HuH-7 (cell line): Measurements from ENCODE around the gene GTF3C4.
"Not testable (repeated sequence)": the region's sequence is repeated elsewhere in the genome, so short reads cannot be mapped to it uniquely, and the experiment has no call there.

ENCODE experiments used
- DNase-seq: peaks from one replicate; pipeline ENCODE4 v3.0.0; 2011; ENCODE audit warnings: low spot score

The GTF3C4 gene

DNA sequence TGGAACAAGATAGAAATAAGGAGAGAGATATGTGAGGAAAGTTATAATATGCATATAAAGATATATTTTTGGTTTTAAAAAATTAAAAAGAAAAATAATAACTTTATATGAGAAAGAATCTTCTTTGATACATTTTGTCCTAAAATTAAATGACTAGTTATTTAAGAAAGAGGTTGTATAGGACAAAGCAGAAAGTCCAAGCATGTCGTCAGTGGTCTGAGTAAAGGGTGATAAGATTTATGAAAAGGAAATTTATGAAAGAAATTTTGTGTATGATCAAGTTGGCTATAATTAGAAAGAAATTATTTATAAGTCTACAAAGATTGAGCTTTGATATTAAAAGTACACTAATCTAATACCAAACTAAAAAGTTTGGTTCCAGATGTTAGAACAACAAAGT, 32.0 kb downstream of the GTF3C4 start:
- DNase-seq: no peak

DNA sequence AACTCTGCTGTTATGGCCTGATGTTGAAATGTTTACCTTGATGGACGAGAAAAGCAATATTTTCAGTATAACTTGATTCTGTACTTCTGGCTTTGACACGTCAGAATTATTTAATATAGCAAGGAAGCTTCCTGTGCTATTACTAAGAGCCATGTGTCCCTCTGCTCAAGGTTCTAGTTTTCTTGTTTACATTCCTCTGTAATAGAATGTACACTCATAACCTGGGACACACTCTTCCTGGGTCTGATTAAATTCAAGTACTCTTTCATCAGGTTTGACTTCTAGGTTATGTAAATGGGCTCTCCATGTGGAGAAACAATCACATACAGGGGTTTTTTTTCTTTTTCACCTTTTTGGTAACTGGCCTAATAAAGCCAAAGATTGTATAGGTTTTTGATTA, 33.1 kb downstream of the GTF3C4 start:
- DNase-seq: no peak

DNA sequence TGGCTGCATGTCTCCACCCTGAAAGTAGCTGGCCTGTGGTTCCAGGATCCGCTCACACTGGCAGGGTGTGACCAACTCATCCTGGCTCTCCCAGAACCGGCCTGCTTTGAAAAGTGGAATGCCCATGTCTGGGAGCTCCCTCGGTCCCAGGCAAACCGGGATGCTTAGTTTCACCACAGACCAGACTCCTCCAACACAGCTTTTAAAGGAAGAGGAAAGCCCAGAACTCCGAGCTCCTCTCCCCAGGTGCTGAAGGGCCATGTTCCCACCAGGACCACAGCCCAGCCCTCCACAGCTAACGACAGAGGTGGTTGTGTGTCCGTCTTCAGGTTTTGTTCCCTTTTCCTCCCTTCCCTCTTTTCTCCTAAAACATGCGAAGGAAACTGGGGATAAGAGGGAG, 38.0 kb downstream of the GTF3C4 start:
- no peak for DNase-seq

DNA sequence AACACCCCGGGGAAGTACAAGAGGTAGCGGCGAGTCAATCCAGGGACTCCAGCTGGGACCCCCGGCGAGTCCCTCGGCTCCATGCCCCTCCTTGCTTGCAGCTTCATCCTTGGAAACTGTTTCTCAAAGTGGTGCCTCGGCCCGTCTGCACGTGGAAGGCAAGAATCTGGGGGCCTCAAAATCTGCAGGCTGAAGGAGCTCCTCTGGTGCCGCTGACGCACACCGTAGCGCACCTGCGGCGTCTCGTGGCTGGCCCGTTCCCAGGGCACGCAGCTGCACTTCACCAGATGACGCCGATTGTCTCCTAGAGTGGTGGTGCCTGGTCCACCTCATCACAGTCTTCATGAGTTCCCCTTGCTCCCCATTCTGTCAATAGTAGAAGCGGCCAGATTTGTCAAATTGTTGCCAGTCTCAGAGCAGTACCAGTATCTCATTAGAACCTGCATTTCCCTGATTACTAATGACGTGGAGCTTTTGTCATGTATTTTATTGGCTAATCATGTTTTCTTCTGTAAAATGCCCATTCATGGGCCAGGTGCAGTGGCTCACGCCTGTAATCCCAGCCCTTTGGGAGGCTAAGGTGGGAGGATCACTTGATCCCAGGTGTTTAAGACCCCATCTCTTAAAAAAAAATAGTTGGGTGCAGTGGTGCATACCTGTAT, 38.6 kb downstream of the GTF3C4 start:
- DNase-seq: no peak

DNA sequence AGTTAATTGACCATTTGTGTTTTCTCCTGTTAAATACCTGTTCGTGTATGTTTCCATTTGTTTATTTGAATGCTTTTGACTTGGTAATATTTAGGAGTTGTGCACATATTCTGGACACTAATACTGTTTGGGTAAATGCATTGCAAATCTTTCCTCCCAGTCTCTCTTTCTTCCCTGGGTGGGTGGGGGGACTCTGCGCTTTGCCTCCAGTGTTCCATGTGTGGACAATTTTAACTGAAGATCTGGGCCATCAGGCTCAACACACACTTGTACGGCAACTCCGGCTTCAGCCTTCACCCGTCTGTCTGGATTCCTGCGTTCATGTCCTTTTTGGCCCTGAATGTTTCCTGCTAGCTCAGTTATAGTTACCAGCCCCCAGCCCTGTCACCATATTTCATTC, 40.1 kb downstream of the GTF3C4 start:
- DNase-seq: no peak

DNA sequence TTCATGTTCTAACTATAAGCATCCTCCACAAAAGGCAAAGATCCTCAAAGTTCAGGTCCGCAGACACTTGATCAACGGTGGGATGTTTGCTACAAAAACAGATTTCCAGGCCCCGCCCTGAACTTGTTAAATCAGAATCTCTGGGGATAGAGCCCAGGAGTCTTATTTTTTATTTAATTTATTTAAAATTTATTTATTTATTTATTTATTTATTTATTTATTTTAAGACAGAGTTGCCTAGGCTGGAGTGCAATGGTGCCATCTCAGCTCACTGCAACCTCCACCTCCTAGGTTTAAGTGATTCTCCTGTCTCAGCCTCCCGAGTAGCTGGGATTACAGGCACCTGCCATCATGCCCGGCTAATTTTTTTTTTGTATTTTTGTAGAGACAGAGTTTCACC, 40.9 kb downstream of the GTF3C4 start:
- not testable (repeated sequence) for DNase-seq

DNA sequence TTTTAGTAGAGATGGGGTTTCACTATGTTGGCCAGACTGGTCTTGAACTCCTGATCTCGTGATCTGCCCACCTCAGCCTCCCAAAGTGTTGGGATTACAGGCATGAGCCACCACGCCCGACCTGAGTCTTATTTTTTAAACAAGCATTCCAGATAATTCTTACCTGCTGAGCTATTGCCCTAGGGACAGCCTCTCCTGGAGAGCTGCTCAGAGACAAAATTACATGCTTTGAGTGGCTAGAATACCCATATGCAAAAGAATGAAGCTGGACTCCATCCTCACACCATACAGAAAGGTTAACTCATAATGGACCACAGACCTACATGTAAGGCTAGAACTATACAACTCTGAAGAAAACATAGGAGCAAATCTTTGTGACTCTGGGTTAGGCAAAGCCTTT, 41.6 kb downstream of the GTF3C4 start:
- no peak for DNase-seq

DNA sequence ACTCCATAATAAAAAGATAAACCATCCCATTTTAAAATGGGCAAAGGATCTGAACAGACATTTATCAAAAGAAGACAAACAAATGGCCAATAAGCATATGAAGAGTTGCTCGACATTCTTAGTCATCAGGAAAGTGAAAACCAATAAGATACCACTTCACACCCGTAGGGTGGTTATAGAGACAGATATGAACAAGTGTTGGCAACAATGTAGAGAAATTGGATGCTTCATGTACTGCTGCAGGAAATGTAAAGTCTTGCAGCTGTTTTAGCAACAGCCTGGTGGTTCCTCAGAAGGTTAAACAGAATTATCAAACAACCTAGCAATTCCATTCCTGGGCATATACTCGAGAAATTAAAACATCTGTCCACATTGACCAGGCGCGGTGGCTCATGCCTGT, 42.5 kb downstream of the GTF3C4 start:
- no peak for DNase-seq

DNA sequence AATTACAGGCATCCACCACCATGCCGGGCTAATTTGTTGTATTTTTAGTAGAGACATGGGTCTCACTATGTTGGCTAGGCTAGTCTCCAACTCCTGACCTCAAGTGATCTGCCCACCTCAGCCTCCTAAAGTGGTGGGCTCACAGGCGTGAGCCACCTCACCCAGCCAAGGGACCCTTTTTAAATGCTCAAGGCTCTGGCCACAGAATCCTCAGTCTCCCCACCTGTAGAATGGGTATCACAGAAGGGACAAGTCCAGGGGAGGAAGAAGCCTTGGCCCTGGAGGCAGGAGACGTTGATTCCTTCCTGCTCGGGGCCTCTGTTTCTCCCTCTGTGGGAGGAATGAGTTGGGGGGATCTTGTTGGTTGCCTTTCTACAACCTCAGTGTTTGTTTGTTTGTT, 45.7 kb downstream of the GTF3C4 start:
- DNase-seq: no peak

DNA sequence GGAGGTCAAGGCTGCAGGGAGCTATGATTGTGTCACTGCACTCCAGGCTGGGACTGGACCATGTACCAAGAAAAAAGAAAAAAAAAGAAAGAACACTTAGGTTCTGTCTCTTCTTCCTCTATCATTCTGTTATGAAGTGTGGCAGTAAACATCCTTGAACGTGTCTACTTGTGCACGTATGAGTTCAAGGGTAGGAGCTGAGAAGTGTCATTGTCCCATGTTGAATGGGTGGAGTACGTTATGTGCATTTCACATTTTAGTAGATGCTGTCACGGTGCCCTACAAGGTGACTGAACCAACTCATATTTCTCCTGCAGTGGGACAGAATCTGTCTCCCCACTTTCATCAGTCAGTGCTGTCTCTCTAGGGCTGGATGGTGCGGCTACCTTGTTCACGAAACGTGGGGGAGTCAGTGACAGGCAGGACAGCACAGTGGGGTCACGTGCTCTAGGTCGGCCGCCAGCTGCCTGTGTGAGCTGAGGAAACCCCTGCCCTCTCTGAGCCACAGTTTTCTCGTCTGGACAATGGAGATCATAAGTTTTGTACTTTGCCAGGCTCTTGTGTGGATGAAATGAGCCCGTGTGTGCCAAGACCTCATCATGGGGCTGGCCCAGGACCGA, 47.2 kb downstream of the GTF3C4 start:
- no peak for DNase-seq

DNA sequence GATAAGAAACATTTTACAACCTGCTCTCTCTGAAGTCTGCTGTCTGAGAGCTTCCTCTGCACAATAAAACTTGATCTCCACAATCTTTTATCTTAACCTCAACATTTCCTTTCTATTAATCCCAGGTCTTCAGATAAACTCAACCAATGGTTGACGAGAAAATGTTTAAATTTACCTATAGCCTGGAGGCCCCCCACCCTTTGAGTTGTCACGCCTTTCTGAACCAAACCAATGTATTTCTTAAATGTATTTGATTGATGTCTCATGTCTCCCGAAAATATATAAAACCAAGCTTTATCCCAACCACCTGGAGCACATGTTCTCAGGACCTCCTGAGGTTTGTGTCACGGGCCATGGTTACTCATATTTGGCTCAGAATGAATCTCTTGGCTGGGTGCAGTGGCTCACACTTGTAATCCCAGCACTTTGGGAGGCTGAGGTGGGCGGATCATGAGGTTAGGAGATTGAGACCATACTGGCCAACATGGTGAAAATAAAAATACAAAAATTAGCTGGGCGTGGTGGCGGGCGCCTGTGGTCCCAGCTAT, 48.2 kb downstream of the GTF3C4 start:
- DNase-seq: not testable (repeated sequence)

DNA sequence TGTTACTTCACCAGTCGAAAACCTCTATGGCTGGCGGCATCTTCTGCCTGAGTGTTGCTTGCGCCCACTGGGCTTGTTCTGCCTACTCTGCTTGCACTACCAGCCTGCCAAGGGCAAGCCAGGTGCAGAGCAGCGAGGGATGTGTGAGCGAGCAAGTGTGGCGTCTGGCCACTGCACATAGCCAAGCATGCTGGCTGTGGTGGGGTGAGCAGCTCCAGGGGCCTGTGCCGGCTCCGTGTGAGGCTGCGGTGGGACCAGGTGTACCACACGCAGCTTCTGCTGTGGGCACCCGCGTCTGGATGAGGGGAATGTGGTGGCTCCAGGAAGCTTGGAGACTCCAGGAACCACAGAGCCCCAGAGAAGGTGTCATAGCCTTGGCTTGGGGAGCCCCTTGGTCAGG, 51.4 kb downstream of the GTF3C4 start:
- no peak for DNase-seq

DNA sequence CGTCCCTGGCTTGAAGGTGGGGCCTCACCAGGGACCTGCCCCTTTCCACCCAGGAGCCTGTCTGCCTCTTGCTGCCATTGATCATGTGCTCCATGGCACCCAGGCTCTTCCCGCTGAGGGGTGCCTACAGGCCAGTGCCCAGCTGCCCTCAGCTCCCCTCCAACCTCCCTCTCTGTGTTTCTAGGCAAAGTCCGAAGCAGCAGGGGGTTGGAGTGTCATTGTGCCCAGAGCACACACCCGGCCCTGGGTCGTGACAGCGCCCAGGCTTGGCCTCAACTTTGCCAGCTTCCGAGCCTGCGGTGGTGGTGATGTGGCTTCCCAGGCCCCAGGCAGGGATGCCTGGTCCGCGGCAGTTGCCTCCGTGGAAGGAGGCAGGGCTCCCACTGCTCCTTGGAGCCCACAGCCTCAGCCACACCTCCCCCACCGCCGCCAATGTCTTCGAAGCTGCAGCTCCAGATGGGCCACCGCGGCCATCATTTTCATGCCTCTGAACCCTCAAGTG, 52.4 kb downstream of the GTF3C4 start:
- DNase-seq: no peak

DNA sequence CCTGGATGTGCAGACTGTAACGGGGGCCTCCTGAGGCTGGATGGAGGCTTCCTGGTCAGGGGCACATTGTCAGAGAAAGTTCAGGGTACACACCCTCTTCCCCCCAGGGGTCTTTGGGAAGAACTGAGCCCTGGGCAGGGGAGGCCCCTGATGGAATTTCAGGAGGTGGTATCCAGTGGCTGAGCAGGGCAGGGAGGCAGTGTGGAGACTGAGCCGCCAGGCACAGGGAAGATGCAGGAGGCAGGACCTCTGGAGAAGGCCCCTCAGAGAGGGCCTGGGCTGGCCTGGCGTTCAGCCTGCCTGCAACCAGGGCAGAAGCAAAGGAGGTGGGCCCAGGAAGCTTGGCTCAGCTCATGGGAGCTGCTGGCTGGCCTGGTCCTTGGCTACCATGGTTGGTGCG, 53.5 kb downstream of the GTF3C4 start:
- no peak for DNase-seq

DNA sequence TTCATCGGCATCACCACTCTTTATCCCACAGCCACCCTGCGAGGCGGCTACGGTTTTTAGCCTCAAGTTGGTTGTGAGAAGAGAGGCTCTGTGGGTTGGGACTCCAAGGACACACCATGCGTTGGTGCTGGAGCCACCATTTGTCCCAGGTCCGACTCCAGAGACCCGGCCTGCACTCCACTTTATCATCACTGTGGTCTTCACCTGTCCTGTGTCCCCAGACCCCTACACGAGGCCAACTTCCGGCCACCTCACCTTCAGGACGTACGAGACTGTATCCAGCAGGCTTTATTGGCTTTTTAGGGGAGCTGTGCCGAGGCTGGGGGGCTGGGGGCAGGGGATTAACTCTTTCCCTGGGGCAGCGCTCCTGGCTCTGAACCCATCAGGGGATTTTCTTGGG, 55.0 kb downstream of the GTF3C4 start:
- no peak for DNase-seq

DNA sequence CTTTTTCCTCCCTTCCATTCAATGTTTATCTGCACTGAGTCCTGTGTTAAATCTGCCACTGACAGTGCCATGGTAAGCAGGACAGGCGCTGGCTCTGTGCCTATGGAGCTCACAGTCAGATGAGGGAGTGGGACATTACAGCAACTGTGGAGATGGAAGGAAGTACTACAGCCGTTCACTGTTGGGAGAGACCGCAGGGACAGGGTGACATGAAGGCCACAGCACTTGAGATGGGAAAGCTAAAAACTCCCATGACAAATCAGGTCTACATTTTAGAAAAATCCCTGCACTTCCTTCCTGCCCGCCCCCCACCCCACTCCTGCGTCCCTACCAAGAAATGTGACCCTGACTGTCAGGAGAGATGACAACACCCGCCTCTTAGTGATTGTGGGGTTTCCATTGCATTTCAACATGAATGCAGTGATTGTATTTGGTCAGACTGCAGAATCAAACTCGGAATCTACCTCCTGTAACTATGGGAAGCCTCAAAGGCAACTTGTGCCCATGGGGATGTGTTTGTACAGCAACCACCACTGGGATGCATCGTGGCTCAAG, 56.4 kb downstream of the GTF3C4 start:
- DNase-seq: no peak

DNA sequence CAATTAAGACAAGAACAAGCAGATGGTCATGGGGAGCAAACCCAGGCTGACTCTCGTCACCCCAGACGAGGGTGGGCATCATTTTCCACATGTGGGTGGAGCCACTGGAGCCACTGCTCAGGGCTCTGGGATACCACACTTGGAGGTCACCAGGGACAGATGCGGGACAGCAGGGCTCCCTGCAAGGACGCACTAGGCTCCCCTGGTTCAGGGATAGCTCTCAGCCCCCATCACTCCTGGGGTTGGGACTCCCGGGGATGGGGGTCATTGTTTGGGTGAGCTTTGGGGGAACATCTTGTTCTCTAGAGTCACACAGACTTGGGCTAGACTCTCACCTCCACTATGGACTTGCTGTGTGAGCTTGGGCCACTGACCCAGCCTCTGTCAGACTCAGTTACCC, 57.8 kb downstream of the GTF3C4 start:
- no peak for DNase-seq

DNA sequence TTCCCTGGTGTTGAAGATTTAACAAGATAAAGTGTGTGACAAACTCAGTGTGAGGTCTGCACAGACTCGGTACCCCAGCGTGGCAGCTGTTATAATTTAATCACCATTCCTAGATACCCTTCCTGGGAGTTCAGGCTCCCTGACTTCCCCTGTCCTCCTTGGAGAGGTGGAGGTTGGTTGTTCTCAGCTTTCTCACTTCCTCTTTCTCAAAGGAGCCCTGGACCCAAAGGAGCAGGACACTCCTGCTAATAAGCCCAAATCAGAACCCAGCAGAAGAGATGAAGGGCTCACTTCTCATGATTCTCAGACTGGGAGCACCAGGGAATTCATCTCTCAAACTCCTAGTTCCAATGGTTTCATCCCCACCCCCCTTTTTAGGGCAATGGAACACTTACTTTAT, 58.2 kb downstream of the GTF3C4 start:
- DNase-seq: no peak

DNA sequence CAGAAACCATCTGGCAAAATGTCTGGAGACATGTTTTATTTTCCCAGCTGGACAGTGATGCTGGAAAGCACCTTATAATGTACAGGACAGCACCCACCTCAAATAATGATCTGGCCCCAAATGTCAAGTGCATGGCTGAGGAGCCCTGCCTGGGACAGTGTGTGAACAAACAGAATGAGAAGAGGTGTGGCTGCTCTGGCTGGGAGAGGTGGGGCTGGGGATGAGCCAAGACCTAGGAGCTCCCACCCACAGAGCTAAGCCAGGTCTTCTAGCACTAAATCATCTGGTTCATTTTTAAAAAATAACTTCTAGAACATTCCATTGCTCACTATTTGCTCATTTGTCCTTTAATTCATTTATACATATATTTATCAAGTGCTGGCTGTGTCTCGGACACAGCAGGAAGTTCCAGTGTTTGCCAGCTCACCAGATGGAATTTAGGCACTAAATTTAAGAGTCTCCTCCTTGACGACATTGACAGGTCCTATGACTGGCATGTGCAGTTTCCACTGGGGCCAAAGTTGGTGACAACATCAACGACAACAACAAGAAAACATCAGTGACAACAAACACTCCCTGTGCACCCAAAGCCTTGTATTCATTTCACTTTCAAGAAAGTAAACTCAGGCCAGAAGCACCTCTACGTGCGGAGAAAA, 59.1 kb downstream of the GTF3C4 start:
- no peak for DNase-seq

DNA sequence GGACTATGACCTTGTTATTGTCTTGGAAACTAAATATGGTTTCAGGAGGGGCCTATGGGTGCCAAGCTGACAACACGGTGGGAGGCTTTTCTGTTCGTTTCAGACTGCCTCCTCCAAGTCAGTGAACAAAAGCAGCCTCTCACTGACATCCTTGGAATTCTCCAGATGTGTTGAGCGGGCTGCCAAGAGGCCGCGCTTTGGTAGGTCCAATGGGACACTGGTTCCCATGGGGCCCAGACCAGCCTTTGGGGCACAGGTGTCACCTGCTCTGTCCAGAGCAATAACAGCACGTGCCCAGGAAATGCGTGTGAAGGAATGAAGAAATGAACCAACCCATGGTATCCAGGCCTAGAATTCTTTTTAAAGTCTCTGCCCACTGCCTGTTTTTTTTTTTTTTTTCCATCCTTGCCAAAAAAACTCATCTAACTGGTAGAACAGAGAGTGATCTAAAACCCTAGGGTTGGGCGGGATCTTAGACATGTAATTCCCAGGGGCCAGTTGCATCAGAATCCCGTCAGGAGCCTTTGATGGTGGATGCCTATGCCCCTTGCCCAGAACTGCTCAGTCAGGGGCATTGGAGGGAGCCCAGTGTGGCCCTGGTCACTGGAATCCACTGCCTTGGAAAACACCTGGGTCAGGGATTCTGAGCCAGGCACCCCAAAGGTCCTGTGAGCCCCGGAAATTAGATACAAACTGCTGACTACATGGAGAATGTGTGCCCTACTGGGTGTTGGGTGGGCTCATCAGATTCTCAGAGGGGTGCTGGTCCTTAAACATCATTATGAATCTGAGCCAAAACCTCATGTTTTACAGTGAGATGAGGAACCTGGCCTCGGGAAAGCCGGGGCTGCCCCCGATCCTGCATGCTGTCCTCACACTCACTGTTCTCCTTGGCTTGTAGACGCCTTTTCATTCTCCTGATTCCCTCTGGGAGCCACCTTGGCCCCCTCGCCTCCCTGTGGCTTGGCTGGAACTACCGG, 60.1 kb downstream of the GTF3C4 start:
- DNase-seq: no peak

DNA sequence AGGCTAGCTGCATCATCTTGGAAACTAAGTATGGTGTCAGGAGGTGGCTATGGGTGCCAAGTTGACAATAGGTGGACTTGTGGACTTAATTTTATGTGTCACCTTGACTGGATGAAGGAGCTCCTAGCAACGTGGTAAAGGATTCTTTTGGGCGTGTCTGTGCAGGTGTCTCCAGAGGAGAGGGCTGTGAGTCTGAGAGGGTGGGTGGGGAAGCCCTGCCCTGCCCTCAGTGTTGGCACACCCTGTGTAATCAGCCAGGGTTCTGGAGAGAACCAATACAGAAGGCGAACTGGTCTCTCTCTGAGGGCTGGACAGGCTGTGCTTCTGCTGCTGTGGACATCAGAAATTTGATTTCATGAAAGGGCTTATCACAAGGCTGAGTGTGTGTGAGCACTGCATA, 61.0 kb downstream of the GTF3C4 start:
- DNase-seq: no peak
